ENCODE results near the gene NTN4.
"Not testable (repeated sequence)": the region's sequence is repeated elsewhere in the genome, so short reads cannot be mapped to it uniquely, and the experiment has no call there.

Gene NTN4

DNA sequence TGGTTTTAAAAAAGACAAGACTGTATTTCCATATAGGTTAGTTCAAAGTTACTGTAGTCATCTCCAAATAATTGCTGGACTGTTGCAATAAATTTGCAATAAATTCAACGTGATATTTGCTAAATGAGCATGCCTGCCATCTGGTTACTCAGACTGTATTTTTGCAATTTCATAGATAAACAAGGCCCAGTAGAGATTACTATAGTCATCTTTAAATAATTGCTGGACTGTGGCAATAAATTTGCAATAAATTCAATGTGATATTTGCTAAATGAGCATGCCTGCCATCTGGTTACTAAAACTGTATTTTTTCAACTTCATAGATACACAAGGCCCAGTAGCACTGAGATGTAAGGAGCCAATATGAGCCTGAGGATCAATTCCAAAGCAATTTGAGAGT is 5.6 kb downstream of the NTN4 start:
- no peak for DNase-seq
- TF ChIP-seq POLR2A (IDR thresholded peaks at IDR 0.05; ENCODE audit: low read length) (no peak), GATA1 (IDR thresholded peaks at IDR 0.05; ENCODE audit: low read depth, low read length) (no peak)

- DNase-seq = no peak
- TF ChIP-seq POLR2A (IDR thresholded peaks at IDR 0.05; ENCODE audit: low read length) (no peak), GATA1 (IDR thresholded peaks at IDR 0.05; ENCODE audit: low read depth, low read length) (no peak)
These were observed 6.3 kb downstream of the NTN4 start for GRCh38 chr12:95784286-95784685.

- DNase-seq = not testable (repeated sequence)
These were observed 15.1 kb downstream of the NTN4 start for GRCh38 chr12:95775466-95775865.

DNA sequence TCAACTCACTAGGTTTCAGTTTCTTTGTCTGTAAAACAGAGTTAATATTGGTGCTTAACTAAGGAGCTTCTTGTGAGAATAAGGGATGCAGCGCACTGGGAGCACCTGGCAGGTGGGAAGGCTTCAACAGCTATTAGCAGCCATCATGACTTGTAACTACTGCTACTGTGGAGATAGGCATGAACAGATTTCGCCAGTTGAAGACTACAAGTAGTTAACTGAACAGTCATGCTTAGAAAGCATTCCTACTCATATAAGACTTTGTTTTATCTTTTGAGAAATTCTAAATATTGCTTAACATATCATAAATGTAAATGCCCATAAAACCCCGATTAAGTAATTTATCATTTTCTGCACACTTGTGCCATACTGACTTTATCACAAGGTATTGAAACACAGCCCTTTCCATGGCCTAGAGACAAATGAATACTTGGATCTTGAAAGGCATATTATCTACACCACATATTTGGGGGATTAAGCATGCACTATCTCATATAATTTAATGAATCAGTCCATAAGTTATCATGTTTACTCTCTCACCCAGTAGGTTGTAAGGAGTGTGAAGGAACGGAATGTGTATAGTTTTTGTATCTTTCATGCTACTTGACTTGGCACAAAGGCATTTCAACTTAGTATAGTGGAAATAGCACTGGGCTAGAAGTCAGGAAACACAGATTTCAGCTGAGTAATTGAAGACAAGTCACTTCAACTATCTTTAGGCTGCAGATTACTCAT is 16.1 kb downstream of the NTN4 start:
- DNase-seq = no peak
- no peak for TF ChIP-seq POLR2A (IDR thresholded peaks at IDR 0.05; ENCODE audit: low read length)
- TF ChIP-seq GATA1 (IDR thresholded peaks at IDR 0.05; ENCODE audit: low read depth, low read length) = no peak

DNA sequence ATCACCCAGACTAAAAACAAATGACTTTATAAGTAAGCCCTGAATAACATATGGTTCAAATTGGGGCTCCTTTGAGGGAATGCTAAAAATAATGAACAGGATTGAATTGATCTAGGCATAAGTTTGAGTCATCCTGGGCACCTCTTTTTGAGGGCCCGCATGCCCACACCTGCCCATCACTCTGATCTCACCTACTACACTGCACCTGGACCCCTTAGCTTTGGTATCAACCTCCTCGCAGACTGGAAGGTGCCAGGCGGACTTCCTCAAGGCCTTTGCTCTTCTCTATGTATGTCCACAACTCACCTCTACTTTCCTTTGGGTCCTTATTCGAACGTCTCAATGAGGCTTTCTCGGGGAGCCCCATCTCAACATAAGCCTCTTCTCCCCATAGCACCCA is 17.2 kb downstream of the NTN4 start:
- DNase-seq = no peak

DNA sequence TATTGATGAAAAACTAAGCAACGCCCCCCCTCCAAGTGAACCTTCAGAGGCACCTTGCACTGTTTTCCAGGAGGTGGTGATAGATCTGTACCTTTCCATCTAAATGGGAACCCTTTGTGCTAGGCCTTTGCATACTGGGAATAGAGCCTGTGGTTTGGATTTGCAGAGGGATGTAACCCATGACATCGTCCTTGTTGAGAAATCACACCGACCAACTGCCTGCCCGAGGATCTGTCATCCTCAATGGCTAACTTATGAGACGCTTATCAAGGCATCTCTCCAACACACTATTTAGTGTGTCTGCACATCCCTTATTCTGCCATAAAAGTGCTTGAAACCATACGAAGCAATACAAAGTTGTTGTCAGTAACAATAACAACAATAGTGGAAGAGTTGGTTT is 22.9 kb downstream of the NTN4 start:
- no peak for DNase-seq

More for the DNA sequence above, 17.2 kb downstream of the NTN4 start:
- TF ChIP-seq POLR2A (IDR thresholded peaks at IDR 0.05; ENCODE audit: low read length) = no peak
- TF ChIP-seq GATA1 (IDR thresholded peaks at IDR 0.05; ENCODE audit: low read depth, low read length) = no peak

GRCh38 chr12:95766356-95767019 is 24.1 kb downstream of the NTN4 start:
- TF ChIP-seq GATA1 (IDR thresholded peaks at IDR 0.05; ENCODE audit: low read depth, low read length) = no peak
- TF ChIP-seq POLR2A (IDR thresholded peaks at IDR 0.05; ENCODE audit: low read length) = no peak
- DNase-seq = no peak

More for the DNA sequence above, 22.9 kb downstream of the NTN4 start:
- no peak for TF ChIP-seq POLR2A (IDR thresholded peaks at IDR 0.05; ENCODE audit: low read length)
- no peak for TF ChIP-seq GATA1 (IDR thresholded peaks at IDR 0.05; ENCODE audit: low read depth, low read length)

- TF ChIP-seq GATA1 (IDR thresholded peaks at IDR 0.05; ENCODE audit: low read depth, low read length) (no peak), POLR2A (IDR thresholded peaks at IDR 0.05; ENCODE audit: low read length) (no peak)
- DNase-seq = no peak
These were observed 25.7 kb downstream of the NTN4 start for GRCh38 chr12:95764848-95765247.

DNA sequence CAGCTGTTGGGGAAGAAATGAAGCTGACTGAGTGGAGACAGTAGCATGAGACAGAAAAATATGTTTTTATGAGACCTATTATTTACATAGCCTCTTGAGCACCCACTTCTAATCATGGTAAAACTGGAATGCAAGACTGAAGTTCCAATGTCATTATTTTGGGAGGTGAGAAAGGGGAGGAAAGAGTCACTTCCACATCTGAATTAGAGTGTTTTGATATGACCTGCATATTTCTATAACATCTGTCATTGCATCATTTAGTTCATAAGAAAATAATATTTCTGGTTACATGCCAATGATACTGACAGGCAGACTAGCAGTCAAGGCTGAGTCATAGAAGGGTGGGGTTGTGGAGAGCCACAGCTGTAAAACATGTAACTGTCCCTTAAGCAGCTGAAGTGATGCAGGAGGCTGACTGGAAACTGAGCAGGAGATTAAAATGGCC is 26.7 kb downstream of the NTN4 start:
- no peak for TF ChIP-seq POLR2A (IDR thresholded peaks at IDR 0.05; ENCODE audit: low read length)
- no peak for TF ChIP-seq GATA1 (IDR thresholded peaks at IDR 0.05; ENCODE audit: low read depth, low read length)
- DNase-seq = peak; percentile 67 to 86

DNA sequence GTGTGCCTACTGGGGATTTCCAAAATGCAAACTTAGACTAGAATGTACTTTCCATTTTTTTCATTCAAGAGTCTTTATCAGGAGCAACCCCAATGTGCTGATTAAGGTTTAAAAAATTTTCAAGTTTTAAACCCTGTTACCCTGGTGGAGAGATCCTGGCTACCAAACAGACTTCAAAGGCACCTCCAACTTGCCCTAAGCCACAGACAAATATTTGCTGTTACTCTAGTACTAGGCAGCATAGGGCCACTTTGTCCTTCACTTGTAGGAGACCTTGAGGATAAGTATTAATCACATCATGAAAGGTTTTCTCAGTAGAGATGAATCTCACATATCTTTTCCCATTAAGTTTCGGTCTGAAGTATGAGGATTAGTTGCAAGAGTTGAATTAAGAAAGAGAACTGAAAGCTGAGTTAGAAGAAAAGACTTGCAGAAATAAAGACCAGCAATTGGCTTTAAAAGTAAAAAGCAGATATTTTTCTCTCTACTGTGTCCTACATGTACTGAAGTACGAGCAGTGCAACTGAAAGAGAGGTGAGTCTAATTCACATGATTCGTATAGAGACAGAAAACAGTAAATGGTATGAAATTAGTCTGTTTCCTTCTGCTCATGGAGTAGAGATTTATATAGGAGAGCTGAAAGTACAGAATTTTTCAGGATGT is 28.3 kb downstream of the NTN4 start:
- no peak for DNase-seq
- TF ChIP-seq GATA1 (IDR thresholded peaks at IDR 0.05; ENCODE audit: low read depth, low read length) (no peak), POLR2A (IDR thresholded peaks at IDR 0.05; ENCODE audit: low read length) (no peak)

- DNase-seq = no peak
- TF ChIP-seq POLR2A (IDR thresholded peaks at IDR 0.05; ENCODE audit: low read length) (no peak), GATA1 (IDR thresholded peaks at IDR 0.05; ENCODE audit: low read depth, low read length) (no peak)
These were observed 30.2 kb downstream of the NTN4 start for GRCh38 chr12:95760371-95760770.

DNA sequence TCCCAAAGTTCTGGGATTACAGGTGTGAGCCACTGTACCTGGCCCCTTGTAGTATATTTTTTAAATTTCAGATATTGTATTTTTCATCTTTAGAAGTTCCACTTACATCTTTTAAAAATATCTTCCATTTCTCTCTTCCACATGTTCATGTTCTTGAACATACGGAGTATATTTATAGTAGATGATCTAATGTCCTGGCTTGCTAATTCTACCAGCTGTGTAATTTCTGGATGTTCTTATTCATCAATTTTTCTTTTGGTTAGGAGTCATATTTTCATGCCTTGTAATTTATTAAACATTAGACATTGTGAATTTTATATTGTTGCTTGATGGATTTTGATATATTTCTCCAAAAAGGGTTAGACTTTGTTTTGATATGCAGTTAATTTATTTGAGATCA is 30.8 kb downstream of the NTN4 start:
- no peak for DNase-seq
- TF ChIP-seq POLR2A (IDR thresholded peaks at IDR 0.05; ENCODE audit: low read length) = no peak

GRCh38 chr12:95759039-95759438 is 31.5 kb downstream of the NTN4 start:
- TF ChIP-seq POLR2A (IDR thresholded peaks at IDR 0.05; ENCODE audit: low read length) (no peak), GATA1 (IDR thresholded peaks at IDR 0.05; ENCODE audit: low read depth, low read length) (no peak)
- no peak for DNase-seq

DNA sequence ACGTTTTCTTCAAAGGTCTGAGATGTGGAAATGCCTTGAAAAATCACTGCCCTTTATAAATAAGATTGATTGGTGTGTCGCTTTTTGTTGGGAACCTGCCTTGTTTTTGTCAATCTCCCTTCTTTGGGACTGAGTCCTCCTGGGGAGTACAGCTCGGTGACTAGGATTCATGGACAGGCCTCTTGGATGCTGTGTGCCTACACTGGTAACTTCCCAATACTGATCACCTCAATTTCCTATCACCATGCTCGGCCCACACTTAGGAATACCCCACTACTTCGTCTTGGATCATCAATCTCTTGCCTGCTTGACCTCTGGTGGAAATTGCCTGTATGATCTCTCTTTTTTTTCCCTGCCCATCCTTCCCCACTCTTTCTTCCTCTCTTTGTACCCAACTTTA is 34.2 kb downstream of the NTN4 start:
- TF ChIP-seq GATA1 (IDR thresholded peaks at IDR 0.05; ENCODE audit: low read depth, low read length) = no peak
- TF ChIP-seq POLR2A (IDR thresholded peaks at IDR 0.05; ENCODE audit: low read length) = no peak
- no peak for DNase-seq

Data from erythroblast (primary cell).